ENCODE results near the gene MMEL1. TPM values are rescaled to one million over a fixed set of nuclear protein-coding genes. Genes with fewer than 3 reads are reported as not detected.
"Not testable (repeated sequence)": the region's sequence is repeated elsewhere in the genome, so short reads cannot be mapped to it uniquely, and the experiment has no call there.

The MMEL1 gene
- polyA plus RNA-seq, 1 of the 3 experiments (the other 2 are of a cell fraction) = 0.16 TPM

DNA sequence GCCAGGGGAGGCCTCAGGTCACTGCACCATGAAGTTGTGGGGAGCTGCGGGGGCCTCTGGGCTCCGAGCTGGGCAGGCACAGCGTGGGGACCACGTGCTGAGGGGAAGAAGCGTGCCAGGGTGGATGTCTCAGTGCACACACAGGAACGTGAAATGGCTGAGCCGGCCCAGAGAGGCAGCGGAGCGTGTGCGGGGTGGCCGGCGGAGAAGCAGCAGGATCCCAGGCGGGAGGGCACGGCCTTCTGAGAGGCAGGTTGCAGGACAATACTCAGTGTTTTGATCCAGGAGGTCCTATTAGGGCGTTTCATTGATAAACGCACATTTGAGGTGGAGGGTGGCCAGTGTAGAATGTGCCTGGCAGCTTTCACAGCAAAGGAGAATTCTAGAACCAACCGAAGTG is 63.8 kb downstream of the MMEL1 start:
- H3K36me3 ChIP-seq (replicated peaks in 1 of 2; ENCODE audit: control insufficient read depth in 1 of 2, insufficient read depth in 2 of 2, low read length in 1 of 2) = no peaks in the 10 kb centered on the region
- no peak overlapping the region for H3K9ac ChIP-seq
- H3K27me3 ChIP-seq (ENCODE audit: insufficient read depth) = no peaks in the 10 kb centered on the region
- H3K9me3 ChIP-seq = no peaks in the 10 kb centered on the region
- no peaks in the 10 kb centered on the region for H3K4me1 ChIP-seq (ENCODE audit: control insufficient read depth in 1 of 2, insufficient read depth in 2 of 2, low read depth in 1 of 2, low read length in 1 of 2)
- ChIA-PET CTCF (no interaction called here), POLR2A (no interaction called here)
- no peaks in the 10 kb centered on the region for H3F3A ChIP-seq (replicated peaks; ENCODE audit: insufficient read depth)
- no peaks in the 10 kb centered on the region for H3K79me2 ChIP-seq (ENCODE audit: insufficient read depth)
- H3K27ac ChIP-seq (ENCODE audit: low read depth in 2 of 2, low read length in 1 of 2) = no peak overlapping the region
- H4K20me1 ChIP-seq (ENCODE audit: insufficient read depth) = no peaks in the 10 kb centered on the region
- H3K4me3 ChIP-seq (ENCODE audit: low read depth in 2 of 2, low read length in 1 of 2) = no peak overlapping the region
- H3K9me2 ChIP-seq = no peaks in the 10 kb centered on the region
- H2AFZ ChIP-seq (ENCODE audit: low read depth) = no peak overlapping the region
- H3K4me2 ChIP-seq = no peak overlapping the region
- DNase-seq = no peak
- no peak for TF ChIP-seq ELF1 (IDR thresholded peaks at IDR 0.05)
- no peak for TF ChIP-seq MEF2A (IDR thresholded peaks at IDR 0.05; ENCODE audit: borderline replicate concordance, low read depth)
- WGBS (ENCODE audit: low lambda C conversion rate) = 61% methylated on average over 12 of the region's 17 CpGs

DNA sequence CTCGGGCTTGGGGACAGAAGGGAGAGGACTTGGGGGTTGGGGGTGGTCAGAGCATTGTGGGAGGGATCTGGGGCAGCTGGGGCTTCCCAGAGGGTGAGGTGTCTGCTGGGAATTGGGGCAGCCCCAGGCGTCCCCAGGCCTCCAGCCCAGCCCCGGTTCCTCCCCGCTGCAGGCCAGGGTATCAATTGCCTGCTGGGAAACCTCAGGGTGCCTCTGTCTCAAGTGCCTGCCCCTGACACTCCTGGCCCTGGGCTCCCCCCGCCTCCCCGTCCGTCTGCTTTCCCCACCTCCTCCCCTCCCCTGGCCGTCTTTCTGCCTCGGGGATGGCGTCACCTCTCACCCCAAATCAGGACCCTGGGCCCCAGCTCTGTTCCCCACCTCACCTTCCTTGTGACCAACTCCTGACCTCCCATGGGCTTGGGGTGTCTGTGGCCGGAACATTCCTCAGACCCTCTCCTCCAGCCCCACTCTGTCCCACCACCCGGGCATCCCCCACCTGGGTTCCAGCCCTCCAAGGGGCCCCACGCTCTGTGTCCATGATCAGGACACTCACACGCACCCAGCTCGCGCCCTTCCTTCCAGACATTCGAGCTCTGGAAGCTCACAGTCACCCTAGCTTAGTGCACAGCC is 64.5 kb downstream of the MMEL1 start:
- H3K79me2 ChIP-seq (ENCODE audit: insufficient read depth); H2AFZ ChIP-seq (ENCODE audit: low read depth); H4K20me1 ChIP-seq (ENCODE audit: insufficient read depth); CTCF ChIA-PET; DNase-seq; POLR2A ChIA-PET; H3K36me3 ChIP-seq (replicated peaks in 1 of 2; ENCODE audit: control insufficient read depth in 1 of 2, insufficient read depth in 2 of 2, low read length in 1 of 2); H3K4me3 ChIP-seq (ENCODE audit: low read depth in 2 of 2, low read length in 1 of 2); H3K4me2 ChIP-seq; H3K9me2 ChIP-seq; H3K4me1 ChIP-seq (ENCODE audit: control insufficient read depth in 1 of 2, insufficient read depth in 2 of 2, low read depth in 1 of 2, low read length in 1 of 2); H3K9me3 ChIP-seq; H3K27ac ChIP-seq (ENCODE audit: low read depth in 2 of 2, low read length in 1 of 2); H3K27me3 ChIP-seq (ENCODE audit: insufficient read depth); H3K9ac ChIP-seq; H3F3A ChIP-seq (replicated peaks; ENCODE audit: insufficient read depth): not testable (repeated sequence)
- WGBS (ENCODE audit: low lambda C conversion rate) = 54% methylated on average over 9 of the region's 17 CpGs

DNA sequence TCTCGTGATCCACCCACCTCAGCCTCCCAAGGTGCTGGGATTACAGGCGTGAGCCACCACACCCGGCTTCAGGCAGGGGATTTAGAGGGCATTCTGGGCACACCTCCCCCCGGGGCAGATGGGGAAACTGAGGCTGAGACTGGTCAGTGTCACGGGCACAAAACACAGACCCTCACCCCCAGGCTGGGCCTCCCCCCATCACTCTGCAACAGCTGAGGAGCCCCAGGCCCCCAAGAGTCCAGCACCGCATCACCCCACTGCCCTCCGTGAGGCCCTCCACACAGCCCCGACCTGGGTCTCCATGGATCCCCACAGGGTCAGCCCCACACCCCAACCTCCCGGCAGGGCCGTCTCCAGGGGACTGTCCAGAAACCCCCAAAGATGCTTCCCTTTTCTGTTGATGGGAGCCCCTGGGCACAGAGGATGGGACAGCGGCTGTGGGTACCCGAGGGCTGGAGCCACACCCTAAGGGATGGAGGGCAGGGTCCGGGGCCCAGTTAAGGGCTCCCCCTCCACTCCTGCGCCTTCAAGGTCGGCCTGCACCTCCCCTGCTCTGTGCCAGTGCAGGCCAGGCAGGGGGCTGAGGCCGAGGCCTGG is 65.6 kb downstream of the MMEL1 start:
- H3K79me2 ChIP-seq (ENCODE audit: insufficient read depth) = no peaks in the 10 kb centered on the region
- H4K20me1 ChIP-seq (ENCODE audit: insufficient read depth) = no peaks in the 10 kb centered on the region
- no peak overlapping the region for H2AFZ ChIP-seq (ENCODE audit: low read depth)
- POLR2A ChIA-PET = no interaction called here
- DNase-seq = no peak
- H3K9me3 ChIP-seq = no peaks in the 10 kb centered on the region
- H3K27me3 ChIP-seq (ENCODE audit: insufficient read depth) = no peaks in the 10 kb centered on the region
- no peaks in the 10 kb centered on the region for H3K9me2 ChIP-seq
- H3F3A ChIP-seq (replicated peaks; ENCODE audit: insufficient read depth) = no peaks in the 10 kb centered on the region
- no peak overlapping the region for H3K4me3 ChIP-seq (ENCODE audit: low read depth in 2 of 2, low read length in 1 of 2)
- no peak overlapping the region for H3K27ac ChIP-seq (ENCODE audit: low read depth in 2 of 2, low read length in 1 of 2)
- H3K4me1 ChIP-seq (ENCODE audit: control insufficient read depth in 1 of 2, insufficient read depth in 2 of 2, low read depth in 1 of 2, low read length in 1 of 2) = no peaks in the 10 kb centered on the region
- no peak overlapping the region for H3K9ac ChIP-seq
- CTCF ChIA-PET = no interaction called here
- H3K4me2 ChIP-seq = no peak overlapping the region
- 51% methylated on average over 10 of the region's 16 CpGs for WGBS (ENCODE audit: low lambda C conversion rate)
- H3K36me3 ChIP-seq (replicated peaks in 1 of 2; ENCODE audit: control insufficient read depth in 1 of 2, insufficient read depth in 2 of 2, low read length in 1 of 2) = no peaks in the 10 kb centered on the region
- TF ChIP-seq FOSL2 (IDR thresholded peaks at IDR 0.05; ENCODE audit: borderline replicate concordance, low read depth) (no peak), CHD2 (IDR thresholded peaks at IDR 0.05; ENCODE audit: low read length, partially characterized antibody) (no peak), TEAD4 (IDR thresholded peaks at IDR 0.05; ENCODE audit: borderline replicate concordance, insufficient read depth) (no peak), RXRA (IDR thresholded peaks at IDR 0.05; ENCODE audit: borderline replicate concordance, low read depth) (no peak), MXI1 (IDR thresholded peaks at IDR 0.05; ENCODE audit: low read depth, low read length) (no peak), YY1 (IDR thresholded peaks at IDR 0.05; ENCODE audit: low read depth) (no peak), SIN3A (IDR thresholded peaks at IDR 0.05; ENCODE audit: borderline replicate concordance, low read depth, low read length) (no peak), EP300 (IDR thresholded peaks at IDR 0.05; ENCODE audit: borderline replicate concordance in 1 of 2, low read depth in 1 of 2, low read length in 1 of 2) (no peak), ELF1 (IDR thresholded peaks at IDR 0.05) (no peak)
- TF ChIP-seq, protein P1, sequence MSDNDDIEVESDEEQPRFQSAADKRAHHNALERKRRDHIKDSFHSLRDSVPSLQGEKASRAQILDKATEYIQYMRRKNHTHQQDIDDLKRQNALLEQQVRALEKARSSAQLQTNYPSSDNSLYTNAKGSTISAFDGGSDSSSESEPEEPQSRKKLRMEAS (IDR thresholded peaks at IDR 0.05; ENCODE audit: low read depth) = no peak
- TF ChIP-seq, protein P2, sequence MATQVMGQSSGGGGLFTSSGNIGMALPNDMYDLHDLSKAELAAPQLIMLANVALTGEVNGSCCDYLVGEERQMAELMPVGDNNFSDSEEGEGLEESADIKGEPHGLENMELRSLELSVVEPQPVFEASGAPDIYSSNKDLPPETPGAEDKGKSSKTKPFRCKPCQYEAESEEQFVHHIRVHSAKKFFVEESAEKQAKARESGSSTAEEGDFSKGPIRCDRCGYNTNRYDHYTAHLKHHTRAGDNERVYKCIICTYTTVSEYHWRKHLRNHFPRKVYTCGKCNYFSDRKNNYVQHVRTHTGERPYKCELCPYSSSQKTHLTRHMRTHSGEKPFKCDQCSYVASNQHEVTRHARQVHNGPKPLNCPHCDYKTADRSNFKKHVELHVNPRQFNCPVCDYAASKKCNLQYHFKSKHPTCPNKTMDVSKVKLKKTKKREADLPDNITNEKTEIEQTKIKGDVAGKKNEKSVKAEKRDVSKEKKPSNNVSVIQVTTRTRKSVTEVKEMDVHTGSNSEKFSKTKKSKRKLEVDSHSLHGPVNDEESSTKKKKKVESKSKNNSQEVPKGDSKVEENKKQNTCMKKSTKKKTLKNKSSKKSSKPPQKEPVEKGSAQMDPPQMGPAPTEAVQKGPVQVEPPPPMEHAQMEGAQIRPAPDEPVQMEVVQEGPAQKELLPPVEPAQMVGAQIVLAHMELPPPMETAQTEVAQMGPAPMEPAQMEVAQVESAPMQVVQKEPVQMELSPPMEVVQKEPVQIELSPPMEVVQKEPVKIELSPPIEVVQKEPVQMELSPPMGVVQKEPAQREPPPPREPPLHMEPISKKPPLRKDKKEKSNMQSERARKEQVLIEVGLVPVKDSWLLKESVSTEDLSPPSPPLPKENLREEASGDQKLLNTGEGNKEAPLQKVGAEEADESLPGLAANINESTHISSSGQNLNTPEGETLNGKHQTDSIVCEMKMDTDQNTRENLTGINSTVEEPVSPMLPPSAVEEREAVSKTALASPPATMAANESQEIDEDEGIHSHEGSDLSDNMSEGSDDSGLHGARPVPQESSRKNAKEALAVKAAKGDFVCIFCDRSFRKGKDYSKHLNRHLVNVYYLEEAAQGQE (IDR thresholded peaks at IDR 0.05; ENCODE audit: low read depth, low read length) = no peak
- TF ChIP-seq, protein P3, sequence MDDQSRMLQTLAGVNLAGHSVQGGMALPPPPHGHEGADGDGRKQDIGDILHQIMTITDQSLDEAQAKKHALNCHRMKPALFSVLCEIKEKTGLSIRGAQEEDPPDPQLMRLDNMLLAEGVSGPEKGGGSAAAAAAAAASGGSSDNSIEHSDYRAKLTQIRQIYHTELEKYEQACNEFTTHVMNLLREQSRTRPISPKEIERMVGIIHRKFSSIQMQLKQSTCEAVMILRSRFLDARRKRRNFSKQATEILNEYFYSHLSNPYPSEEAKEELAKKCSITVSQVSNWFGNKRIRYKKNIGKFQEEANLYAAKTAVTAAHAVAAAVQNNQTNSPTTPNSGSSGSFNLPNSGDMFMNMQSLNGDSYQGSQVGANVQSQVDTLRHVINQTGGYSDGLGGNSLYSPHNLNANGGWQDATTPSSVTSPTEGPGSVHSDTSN (IDR thresholded peaks at IDR 0.05) = no peak
- TF ChIP-seq, protein P4, sequence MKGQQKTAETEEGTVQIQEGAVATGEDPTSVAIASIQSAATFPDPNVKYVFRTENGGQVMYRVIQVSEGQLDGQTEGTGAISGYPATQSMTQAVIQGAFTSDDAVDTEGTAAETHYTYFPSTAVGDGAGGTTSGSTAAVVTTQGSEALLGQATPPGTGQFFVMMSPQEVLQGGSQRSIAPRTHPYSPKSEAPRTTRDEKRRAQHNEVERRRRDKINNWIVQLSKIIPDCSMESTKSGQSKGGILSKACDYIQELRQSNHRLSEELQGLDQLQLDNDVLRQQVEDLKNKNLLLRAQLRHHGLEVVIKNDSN (IDR thresholded peaks at IDR 0.05; ENCODE audit: borderline replicate concordance, low read depth) = no peak
